IPS-15b (cell line): Measurements from ENCODE around the gene CPED1.

Experiments
- H3K27me3 ChIP-seq: one replicate; pipeline ENCODE4 v1.6.1; 2013; ENCODE audit warnings: low read length; ENCODE audit not compliant: control insufficient read depth, insufficient read depth
- H3K36me3 ChIP-seq: one replicate; pipeline ENCODE4 v1.6.1; 2013; ENCODE audit warnings: low read length; ENCODE audit not compliant: control insufficient read depth, insufficient read depth
- H3K4me1 ChIP-seq: one replicate; pipeline ENCODE4 v1.6.1; 2013; ENCODE audit warnings: mild to moderate bottlenecking, low read length; ENCODE audit not compliant: control insufficient read depth, insufficient read depth
- H3K4me3 ChIP-seq: one replicate; pipeline ENCODE4 v1.5.1; 2013; ENCODE audit warnings: low read depth, low read length
- H3K9ac ChIP-seq: one replicate; pipeline ENCODE4 v1.6.1; 2013; ENCODE audit warnings: low read depth, mild to moderate bottlenecking, low read length
- H3K9me3 ChIP-seq: one replicate; pipeline ENCODE4 v1.6.1; 2013; ENCODE audit warnings: mild to moderate bottlenecking, low read length; ENCODE audit not compliant: control insufficient read depth, insufficient read depth

The CPED1 gene

DNA sequence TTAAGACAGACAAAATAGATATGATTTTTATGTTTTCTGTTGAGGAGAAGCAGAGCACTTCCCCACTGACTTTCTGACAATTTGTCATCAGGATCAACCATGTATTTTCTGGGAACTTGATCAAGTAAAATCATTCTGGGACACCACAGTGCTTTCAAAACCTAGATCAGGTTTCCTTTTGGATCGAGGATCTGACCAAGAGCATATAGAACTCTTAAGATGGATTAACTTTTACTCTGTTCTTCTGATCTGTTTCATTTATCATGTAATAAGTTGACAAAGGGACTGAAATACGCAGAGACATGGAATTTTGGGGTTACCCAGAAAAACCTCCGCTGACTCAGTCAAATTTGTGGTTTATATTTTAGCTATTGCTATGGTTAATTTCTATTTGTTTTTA lies 204.3 kb downstream of the CPED1 start:
- Histone ChIP-seq H3K9me3 (no peaks in the 10 kb centered on the region), H3K4me3 (no peak overlapping the region), H3K9ac (no peak overlapping the region), H3K36me3 (no peaks in the 10 kb centered on the region), H3K4me1 (no peaks in the 10 kb centered on the region), H3K27me3 (no peaks in the 10 kb centered on the region)

GRCh38 chr7:121195010-121195409 lies 206.5 kb downstream of the CPED1 start:
- Histone ChIP-seq H3K4me3 (no peak overlapping the region), H3K9ac (no peak overlapping the region), H3K27me3 (no peaks in the 10 kb centered on the region), H3K36me3 (no peaks in the 10 kb centered on the region), H3K9me3 (no peaks in the 10 kb centered on the region), H3K4me1 (no peaks in the 10 kb centered on the region)

- Histone ChIP-seq H3K27me3 (no peaks in the 10 kb centered on the region), H3K9me3 (no peaks in the 10 kb centered on the region), H3K9ac (no peak overlapping the region), H3K4me1 (no peaks in the 10 kb centered on the region), H3K4me3 (no peak overlapping the region), H3K36me3 (no peaks in the 10 kb centered on the region)
Observed at GRCh38 chr7:121195874-121196273, 207.4 kb downstream of the CPED1 start.

DNA sequence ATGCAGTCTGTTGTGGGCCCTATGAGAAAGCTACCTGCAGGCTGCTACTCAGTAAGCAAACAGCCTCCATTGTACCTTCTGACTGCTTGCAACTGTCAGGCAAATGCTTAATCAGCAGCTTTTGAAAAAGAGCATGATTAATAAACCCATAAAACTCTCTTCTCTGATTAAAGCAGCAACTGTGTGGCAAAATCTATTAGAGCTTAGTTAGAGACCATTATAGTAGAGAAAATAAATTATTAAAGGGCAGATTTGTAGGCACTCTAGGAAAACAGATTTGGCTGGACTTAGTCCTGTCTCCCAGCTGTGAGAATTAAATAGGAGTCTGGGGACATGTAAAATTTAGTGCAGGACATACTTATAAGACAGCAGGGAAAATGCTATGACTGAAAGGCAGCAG lies 207.8 kb downstream of the CPED1 start:
- Histone ChIP-seq H3K4me3 (no peak overlapping the region), H3K4me1 (no peaks in the 10 kb centered on the region), H3K9ac (no peak overlapping the region), H3K9me3 (no peaks in the 10 kb centered on the region), H3K27me3 (no peaks in the 10 kb centered on the region), H3K36me3 (no peaks in the 10 kb centered on the region)

GRCh38 chr7:121197455-121197854 lies 208.9 kb downstream of the CPED1 start:
- Histone ChIP-seq H3K9ac (no peak overlapping the region), H3K9me3 (no peaks in the 10 kb centered on the region)

GRCh38 chr7:121198502-121198901 lies 210.0 kb downstream of the CPED1 start:
- H3K36me3 ChIP-seq, result no peaks in the 10 kb centered on the region
- H3K4me3 ChIP-seq, result no peak overlapping the region
- H3K9ac ChIP-seq, result no peak overlapping the region
- H3K9me3 ChIP-seq, result no peaks in the 10 kb centered on the region
- no peaks in the 10 kb centered on the region for H3K4me1 ChIP-seq
- no peaks in the 10 kb centered on the region for H3K27me3 ChIP-seq

More at GRCh38 chr7:121197455-121197854, 208.9 kb downstream of the CPED1 start:
- H3K4me3 ChIP-seq, result no peak overlapping the region
- H3K36me3 ChIP-seq, result no peaks in the 10 kb centered on the region
- H3K27me3 ChIP-seq, result no peaks in the 10 kb centered on the region
- H3K4me1 ChIP-seq, result no peaks in the 10 kb centered on the region

DNA sequence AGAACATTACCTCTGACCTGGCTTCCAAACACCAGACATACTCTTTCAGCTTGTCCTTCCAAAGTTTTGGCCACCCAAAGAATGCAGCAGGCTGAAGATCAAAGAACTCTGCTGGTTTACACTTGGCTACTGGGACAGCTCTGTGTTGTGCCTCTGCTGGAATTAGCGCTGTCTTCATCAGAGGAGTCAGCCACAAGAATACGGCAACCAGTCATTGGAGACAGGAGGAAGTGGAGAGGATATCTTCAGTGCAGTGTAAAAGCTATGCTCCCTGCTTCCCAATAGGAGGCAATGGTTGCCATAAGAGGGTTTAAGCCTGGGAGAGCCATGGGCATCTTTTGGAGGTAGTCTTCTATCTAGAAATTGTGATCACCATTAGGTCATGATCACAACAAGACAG lies 213.6 kb downstream of the CPED1 start:
- Histone ChIP-seq H3K27me3 (no peaks in the 10 kb centered on the region), H3K36me3 (no peaks in the 10 kb centered on the region), H3K4me3 (no peak overlapping the region), H3K9ac (no peak overlapping the region), H3K9me3 (no peaks in the 10 kb centered on the region), H3K4me1 (peaks cover 6% of the 10 kb centered on the region)

- Histone ChIP-seq H3K9me3 (no peaks in the 10 kb centered on the region), H3K4me1 (peaks cover 6% of the 10 kb centered on the region), H3K9ac (no peak overlapping the region), H3K4me3 (no peak overlapping the region), H3K36me3 (no peaks in the 10 kb centered on the region), H3K27me3 (no peaks in the 10 kb centered on the region)
Observed at GRCh38 chr7:121202834-121203233, 214.3 kb downstream of the CPED1 start.

DNA sequence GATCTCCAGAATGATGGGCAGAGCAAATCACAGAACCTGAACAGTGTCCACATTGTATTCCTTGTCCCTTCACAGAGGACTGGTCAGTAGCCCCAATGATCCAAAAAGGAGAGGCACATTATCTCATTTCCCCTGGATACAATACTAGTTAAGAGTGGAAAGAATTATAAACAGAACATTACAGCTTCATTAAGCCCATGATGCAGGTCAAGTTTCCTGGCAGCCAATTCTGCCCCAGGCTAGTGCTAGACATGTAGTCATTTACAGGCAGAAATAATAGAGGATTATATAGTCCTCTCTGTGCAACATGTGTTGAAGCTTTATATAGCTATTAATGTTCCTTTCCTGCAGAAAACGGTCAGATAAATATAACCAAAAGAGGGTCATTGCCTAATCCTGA lies 216.0 kb downstream of the CPED1 start:
- Histone ChIP-seq H3K4me1 (peaks cover 6% of the 10 kb centered on the region), H3K4me3 (no peak overlapping the region), H3K36me3 (no peaks in the 10 kb centered on the region), H3K9me3 (no peaks in the 10 kb centered on the region), H3K27me3 (no peaks in the 10 kb centered on the region), H3K9ac (no peak overlapping the region)

DNA sequence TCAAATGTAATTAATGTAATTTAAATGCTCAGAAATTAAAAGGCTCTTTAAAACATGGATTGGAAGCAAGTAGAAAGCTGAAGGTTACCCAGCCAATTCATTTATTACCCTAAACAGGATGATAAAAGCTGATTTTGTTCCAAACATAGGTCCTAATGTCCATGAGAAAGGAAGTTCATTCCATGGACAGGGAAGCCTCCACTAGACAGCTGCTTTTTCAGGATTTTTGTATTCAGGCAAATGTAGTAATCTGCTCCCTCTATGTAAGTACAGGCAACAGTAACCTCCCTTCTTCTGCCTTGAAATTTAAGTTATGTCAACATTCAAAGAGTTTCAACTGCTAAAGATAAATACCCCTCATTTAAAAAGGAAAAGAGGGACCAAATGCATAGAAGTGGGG lies 217.3 kb downstream of the CPED1 start:
- Histone ChIP-seq H3K9me3 (no peaks in the 10 kb centered on the region), H3K27me3 (no peaks in the 10 kb centered on the region), H3K36me3 (no peaks in the 10 kb centered on the region), H3K4me1 (peaks cover 6% of the 10 kb centered on the region), H3K9ac (no peak overlapping the region), H3K4me3 (no peak overlapping the region)

- no peaks in the 10 kb centered on the region for H3K27me3 ChIP-seq
- H3K36me3 ChIP-seq, result no peaks in the 10 kb centered on the region
- peaks cover under 1% of the 10 kb centered on the region for H3K4me1 ChIP-seq
- no peaks in the 10 kb centered on the region for H3K9me3 ChIP-seq
- no peak overlapping the region for H3K4me3 ChIP-seq
- no peak overlapping the region for H3K9ac ChIP-seq
Observed at GRCh38 chr7:121211253-121211652, 222.7 kb downstream of the CPED1 start.

GRCh38 chr7:121212036-121212435 lies 223.5 kb downstream of the CPED1 start:
- Histone ChIP-seq H3K4me3 (no peak overlapping the region), H3K9me3 (no peaks in the 10 kb centered on the region), H3K4me1 (no peaks in the 10 kb centered on the region), H3K36me3 (no peaks in the 10 kb centered on the region), H3K27me3 (no peaks in the 10 kb centered on the region), H3K9ac (no peak overlapping the region)

DNA sequence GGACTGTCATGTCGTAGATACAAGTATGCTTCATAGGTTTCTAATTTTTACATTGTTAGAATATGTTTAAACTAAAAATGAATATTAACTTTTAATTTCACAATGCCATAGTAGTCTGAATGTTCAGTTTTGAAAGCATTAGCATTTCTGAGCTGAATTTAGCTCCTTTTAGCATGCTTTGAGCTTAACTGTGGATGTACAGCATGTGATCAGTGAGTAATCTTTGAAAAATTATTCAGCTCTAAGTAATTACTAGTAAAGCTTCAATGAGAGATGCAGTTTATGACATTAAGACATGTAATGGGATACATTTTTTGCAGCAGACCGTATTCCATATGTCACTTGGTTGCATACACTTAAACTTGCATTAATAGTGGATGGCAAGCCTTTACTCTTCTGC lies 226.1 kb downstream of the CPED1 start:
- Histone ChIP-seq H3K9ac (no peak overlapping the region), H3K9me3 (no peaks in the 10 kb centered on the region), H3K4me1 (no peaks in the 10 kb centered on the region), H3K36me3 (no peaks in the 10 kb centered on the region), H3K27me3 (no peaks in the 10 kb centered on the region), H3K4me3 (no peak overlapping the region)
